Measurements from ENCODE around the gene PTCHD1.
A peak's percentile ranks its signal among the peaks of the same experiment; 100 is the strongest.

PTCHD1 gene

GRCh38 chrX:23304881-23305280 is 29.8 kb upstream of the PTCHD1 start:
- no peak overlapping the region for H3K27ac Mint-ChIP-seq
- peaks cover 2% of the 10 kb centered on the region for H3K4me1 Mint-ChIP-seq
- peaks cover 4% of the 10 kb centered on the region for H3K27me3 Mint-ChIP-seq (ENCODE audit: low read depth, poor library complexity)
- TF ChIP-seq, protein P1, sequence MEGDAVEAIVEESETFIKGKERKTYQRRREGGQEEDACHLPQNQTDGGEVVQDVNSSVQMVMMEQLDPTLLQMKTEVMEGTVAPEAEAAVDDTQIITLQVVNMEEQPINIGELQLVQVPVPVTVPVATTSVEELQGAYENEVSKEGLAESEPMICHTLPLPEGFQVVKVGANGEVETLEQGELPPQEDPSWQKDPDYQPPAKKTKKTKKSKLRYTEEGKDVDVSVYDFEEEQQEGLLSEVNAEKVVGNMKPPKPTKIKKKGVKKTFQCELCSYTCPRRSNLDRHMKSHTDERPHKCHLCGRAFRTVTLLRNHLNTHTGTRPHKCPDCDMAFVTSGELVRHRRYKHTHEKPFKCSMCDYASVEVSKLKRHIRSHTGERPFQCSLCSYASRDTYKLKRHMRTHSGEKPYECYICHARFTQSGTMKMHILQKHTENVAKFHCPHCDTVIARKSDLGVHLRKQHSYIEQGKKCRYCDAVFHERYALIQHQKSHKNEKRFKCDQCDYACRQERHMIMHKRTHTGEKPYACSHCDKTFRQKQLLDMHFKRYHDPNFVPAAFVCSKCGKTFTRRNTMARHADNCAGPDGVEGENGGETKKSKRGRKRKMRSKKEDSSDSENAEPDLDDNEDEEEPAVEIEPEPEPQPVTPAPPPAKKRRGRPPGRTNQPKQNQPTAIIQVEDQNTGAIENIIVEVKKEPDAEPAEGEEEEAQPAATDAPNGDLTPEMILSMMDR (IDR thresholded peaks at IDR 0.05): no peak
- H3K36me3 Mint-ChIP-seq (ENCODE audit: low read depth): no peaks in the 10 kb centered on the region
- no peak overlapping the region for H3K4me3 Mint-ChIP-seq
- DNase-seq: no peak
- H3K9me3 Mint-ChIP-seq: no peaks in the 10 kb centered on the region

DNA sequence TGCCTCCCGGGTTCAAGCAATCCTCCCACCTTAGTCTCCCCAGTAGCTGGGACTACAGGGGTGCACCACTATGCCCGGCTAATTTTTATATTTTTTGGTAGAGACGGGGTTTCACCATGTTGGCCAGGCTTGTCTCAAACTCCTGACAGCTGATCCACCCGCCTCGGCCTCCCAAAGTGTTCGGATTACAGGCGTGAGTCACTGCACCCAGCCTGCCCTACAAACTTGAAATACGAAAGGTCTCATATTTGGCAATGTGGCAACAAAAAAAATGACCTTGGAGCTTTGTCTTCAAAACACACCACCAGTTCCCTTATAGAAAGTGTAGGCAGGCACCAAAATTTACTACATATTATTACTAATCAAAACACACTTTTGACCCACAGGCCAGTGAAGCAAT is 22.9 kb upstream of the PTCHD1 start:
- TF ChIP-seq, protein P1 (IDR thresholded peaks at IDR 0.05): no peak
- no peaks in the 10 kb centered on the region for H3K36me3 Mint-ChIP-seq (ENCODE audit: low read depth)
- no peaks in the 10 kb centered on the region for H3K9me3 Mint-ChIP-seq

GRCh38 chrX:23312136-23312535 is 22.5 kb upstream of the PTCHD1 start:
- Mint-ChIP-seq H3K27ac (no peak overlapping the region), H3K27me3 (ENCODE audit: low read depth, poor library complexity) (peaks cover 4% of the 10 kb centered on the region), H3K4me1 (peaks cover 16% of the 10 kb centered on the region), H3K4me3 (no peak overlapping the region), H3K36me3 (ENCODE audit: low read depth) (no peaks in the 10 kb centered on the region), H3K9me3 (no peaks in the 10 kb centered on the region)
- TF ChIP-seq, protein P1 (IDR thresholded peaks at IDR 0.05): no peak
- no peak for DNase-seq

More for the DNA sequence above, 22.9 kb upstream of the PTCHD1 start:
- no peak for DNase-seq
- Mint-ChIP-seq H3K27ac (no peak overlapping the region), H3K4me1 (peaks cover 16% of the 10 kb centered on the region), H3K4me3 (no peak overlapping the region), H3K27me3 (ENCODE audit: low read depth, poor library complexity) (peaks cover 4% of the 10 kb centered on the region)

- no peaks in the 10 kb centered on the region for H3K9me3 Mint-ChIP-seq
- peak; percentile 69 for DNase-seq
- TF ChIP-seq, protein P1 (IDR thresholded peaks at IDR 0.05): peak; percentile 86
- H3K36me3 Mint-ChIP-seq (ENCODE audit: low read depth): no peaks in the 10 kb centered on the region
- H3K4me3 Mint-ChIP-seq: no peak overlapping the region
- no peak overlapping the region for H3K27ac Mint-ChIP-seq
- peaks cover 8% of the 10 kb centered on the region for H3K27me3 Mint-ChIP-seq (ENCODE audit: low read depth, poor library complexity)
- no peaks in the 10 kb centered on the region for H3K4me1 Mint-ChIP-seq
These were observed 16.6 kb upstream of the PTCHD1 start for GRCh38 chrX:23317799-23318724.

DNA sequence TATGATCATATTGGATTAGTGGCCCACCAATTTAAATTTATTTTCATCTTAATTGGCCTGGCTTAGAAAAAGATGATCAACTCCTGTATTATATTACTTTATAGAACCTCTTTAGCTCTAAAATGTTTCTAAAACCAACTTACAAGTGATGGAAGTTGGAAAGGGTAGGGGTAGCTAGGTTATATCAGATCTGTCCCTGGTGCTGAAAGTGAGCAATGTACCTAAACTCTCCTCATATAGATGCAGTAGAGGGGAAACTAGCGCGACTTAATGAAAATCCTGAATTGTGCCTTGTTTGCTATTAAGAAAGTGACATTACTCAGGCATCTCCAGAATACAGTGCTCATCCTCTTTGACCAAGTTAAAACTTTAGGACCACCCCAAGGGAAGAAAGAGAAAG is 7.5 kb upstream of the PTCHD1 start:
- Mint-ChIP-seq H3K9me3 (no peaks in the 10 kb centered on the region), H3K36me3 (ENCODE audit: low read depth) (no peaks in the 10 kb centered on the region), H3K4me3 (no peak overlapping the region), H3K4me1 (peaks cover 7% of the 10 kb centered on the region), H3K27me3 (ENCODE audit: low read depth, poor library complexity) (peaks cover 63% of the 10 kb centered on the region), H3K27ac (no peak overlapping the region)
- TF ChIP-seq, protein P1 (IDR thresholded peaks at IDR 0.05): no peak
- DNase-seq: no peak

- no peak overlapping the region for H3K27ac Mint-ChIP-seq
- no peaks in the 10 kb centered on the region for H3K36me3 Mint-ChIP-seq (ENCODE audit: low read depth)
- peaks cover 91% of the 10 kb centered on the region for H3K27me3 Mint-ChIP-seq (ENCODE audit: low read depth, poor library complexity)
- TF ChIP-seq, protein P1 (IDR thresholded peaks at IDR 0.05): no peak
- H3K4me3 Mint-ChIP-seq: peak overlapping the region; percentile 82
- DNase-seq: peak; percentile 14
- H3K4me1 Mint-ChIP-seq: peaks cover 38% of the 10 kb centered on the region
- H3K9me3 Mint-ChIP-seq: no peaks in the 10 kb centered on the region
These were observed 2.9 kb upstream of the PTCHD1 start for GRCh38 chrX:23331701-23332100.
